ENCODE measurements around the gene CARD11.

- TF ChIP-seq POLR2A (IDR thresholded peaks at IDR 0.05; ENCODE audit: borderline replicate concordance, extremely low read depth, insufficient read depth, insufficient read length) (no peak), ATF3 (IDR thresholded peaks at IDR 0.05) (no peak), RAD21 (IDR thresholded peaks at IDR 0.05; ENCODE audit: low read depth) (no peak), CTCF (IDR thresholded peaks at IDR 0.05 in 2 of 3, conservative IDR thresholded peaks at IDR 0.05 in 1 of 3; ENCODE audit: borderline replicate concordance in 1 of 3, insufficient read depth in 1 of 3, low read depth in 2 of 3, low read length in 2 of 3) (no peak), FOSL1 (IDR thresholded peaks at IDR 0.05; ENCODE audit: low read depth) (no peak), JUND (IDR thresholded peaks at IDR 0.05) (no peak), EZH2 (IDR thresholded peaks at IDR 0.05) (no peak), POLR2AphosphoS5 (IDR thresholded peaks at IDR 0.05; ENCODE audit: low read depth, low read length) (no peak), REST (IDR thresholded peaks at IDR 0.05; ENCODE audit: low read depth) (no peak), SIN3A (IDR thresholded peaks at IDR 0.05; ENCODE audit: low read depth) (no peak), SP1 (IDR thresholded peaks at IDR 0.05; ENCODE audit: low read depth) (no peak), EZH2phosphoT487 (IDR thresholded peaks at IDR 0.05; ENCODE audit: borderline replicate concordance) (no peak), ZFX (IDR thresholded peaks at IDR 0.05) (no peak), ZNF274 (IDR thresholded peaks at IDR 0.05; ENCODE audit: low read depth, low read length) (no peak)
Measured at GRCh38 chr7:2924866-2925840, 118.5 kb downstream of the CARD11 start.
